Suppressor macrophage (primary cell): ENCODE data around the gene MYO3B.
"Not testable (repeated sequence)": the region's sequence is repeated elsewhere in the genome, so short reads cannot be mapped to it uniquely, and the experiment has no call there.

Experiments
- DNase-seq, 4 experiments: peaks; one replicate each; pipeline ENCODE4 v3.0.0-alpha.2; 2020 to 2022

MYO3B gene

DNA sequence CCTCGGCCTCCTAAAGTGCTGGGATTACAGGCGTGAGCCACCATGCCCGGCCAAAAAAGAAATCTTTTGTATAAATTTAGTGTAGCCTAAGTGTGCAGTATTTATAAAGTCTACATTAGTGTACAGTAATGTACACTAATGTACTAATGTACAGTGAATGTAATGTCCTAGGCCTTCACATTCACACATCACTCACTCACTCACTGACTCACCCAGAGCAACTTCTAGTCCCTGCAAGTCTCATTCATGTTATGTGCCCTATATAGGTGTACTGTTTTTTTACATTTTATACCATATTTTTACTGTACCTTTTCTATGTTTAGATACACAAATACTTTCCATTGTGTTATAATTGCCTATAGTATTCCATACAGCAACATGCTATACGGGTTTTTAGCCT is 254.9 kb downstream of the MYO3B start:
- no peak for DNase-seq

DNA sequence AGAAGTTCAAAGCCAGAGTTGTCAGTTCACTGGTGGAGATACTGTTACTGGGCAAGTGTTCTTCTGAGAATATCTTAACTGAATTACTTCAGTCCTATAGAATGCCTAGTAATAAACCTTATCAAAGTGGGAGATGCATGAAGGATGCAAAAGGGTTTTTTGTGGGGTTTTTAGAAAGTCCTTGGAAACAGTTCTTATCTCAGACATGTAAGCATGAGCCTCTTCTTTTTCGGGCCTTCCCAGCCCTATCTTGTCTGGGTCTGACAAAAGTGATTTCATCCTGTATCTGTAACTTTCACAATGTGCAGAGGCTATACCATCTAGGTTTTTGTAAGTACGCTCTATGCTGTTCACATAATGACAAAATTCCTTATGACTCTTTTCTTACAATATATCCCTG is 255.5 kb downstream of the MYO3B start:
- no peak for DNase-seq

DNA sequence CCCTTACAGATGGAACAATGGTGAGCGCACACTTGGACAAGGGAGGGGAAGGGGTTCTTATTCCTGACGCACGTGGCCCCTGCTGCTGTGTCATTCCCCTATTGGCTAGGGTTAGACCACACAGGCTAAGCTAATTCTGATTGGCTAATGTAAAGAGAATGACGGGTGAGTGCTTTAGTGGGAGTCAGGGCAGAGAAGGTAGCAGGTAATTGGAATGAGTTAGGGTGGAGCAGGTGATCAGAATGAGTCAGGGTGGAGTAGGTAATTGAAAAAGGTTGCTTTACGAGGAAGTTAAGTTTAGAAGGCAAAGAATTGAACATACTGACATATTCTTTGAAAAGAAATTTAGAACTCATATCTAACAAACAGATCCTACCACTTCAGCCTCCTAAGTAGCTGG is 256.4 kb downstream of the MYO3B start:
- DNase-seq, result not testable (repeated sequence)

DNA sequence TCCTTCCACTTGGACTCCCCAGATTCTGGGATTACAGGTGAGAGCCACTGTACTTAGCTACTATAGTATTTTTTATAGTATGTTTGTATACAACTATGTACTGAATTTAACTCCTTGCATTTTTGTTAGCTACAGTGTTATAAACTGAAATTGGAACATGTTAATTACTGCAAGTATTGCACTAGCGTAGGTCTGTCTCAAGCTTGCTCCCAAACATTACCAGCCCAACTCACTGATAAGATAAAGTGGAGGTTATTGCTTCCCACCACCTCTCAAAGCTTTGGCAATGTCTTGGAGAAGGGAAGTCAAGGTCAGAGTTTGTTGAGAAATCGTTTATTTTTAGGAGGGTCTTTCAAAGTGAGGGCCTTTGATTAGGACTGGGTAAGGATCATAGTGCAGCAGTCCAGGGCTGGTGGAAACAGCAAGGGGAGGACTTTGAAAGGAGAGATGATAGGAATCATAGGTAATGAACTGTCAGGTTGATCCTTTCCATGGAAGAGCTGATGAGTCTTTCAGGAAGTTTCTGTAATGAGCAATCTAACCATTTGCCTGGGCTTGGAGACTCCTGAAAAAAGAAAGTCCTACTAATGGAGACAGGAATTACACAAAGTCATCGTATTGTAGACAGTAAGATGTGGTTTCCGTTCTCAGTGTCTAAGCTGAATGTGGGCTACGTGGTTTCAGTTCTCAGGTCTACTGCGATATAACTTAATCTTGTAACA is 257.1 kb downstream of the MYO3B start:
- DNase-seq, result no peak

DNA sequence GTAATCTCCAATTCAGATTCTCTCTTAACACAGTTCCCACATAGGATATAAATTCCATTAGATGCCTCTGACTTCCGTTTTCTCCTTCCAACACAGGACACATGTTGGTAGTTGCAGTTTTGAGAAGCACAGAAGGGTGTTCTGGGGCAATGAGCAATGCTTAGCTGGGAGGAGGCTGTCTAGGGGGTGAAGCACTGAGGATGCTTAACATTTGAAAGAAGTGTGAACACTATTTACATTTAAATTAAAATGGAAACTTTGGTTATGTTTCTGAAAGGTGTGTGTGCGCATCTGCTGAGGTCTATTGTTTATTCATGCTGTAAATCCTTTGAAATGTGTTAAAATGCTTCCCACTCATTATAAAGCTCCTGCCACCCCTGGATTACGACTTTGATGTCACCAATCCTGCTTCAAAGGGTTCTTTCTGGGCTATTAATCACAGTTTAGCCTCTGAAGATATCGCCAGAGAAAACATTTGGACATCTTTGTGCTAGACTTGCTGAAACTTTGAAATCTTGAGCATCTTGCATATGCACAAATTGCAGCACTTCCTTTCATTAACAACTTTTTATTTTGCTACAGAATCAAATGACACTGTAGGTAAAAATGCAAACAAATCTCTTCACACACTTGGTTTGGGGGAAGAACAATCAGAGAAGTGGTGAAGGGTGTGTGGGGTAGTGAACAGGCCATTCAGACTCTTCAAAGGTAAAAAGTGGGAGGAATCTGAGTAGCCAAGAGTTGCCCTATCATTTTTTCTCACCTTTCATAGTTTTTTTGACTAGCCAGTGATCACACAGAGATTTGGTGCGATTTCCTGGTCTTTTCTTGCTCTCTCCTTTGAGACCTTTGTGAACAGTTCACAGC is 258.4 kb downstream of the MYO3B start:
- no peak for DNase-seq

DNA sequence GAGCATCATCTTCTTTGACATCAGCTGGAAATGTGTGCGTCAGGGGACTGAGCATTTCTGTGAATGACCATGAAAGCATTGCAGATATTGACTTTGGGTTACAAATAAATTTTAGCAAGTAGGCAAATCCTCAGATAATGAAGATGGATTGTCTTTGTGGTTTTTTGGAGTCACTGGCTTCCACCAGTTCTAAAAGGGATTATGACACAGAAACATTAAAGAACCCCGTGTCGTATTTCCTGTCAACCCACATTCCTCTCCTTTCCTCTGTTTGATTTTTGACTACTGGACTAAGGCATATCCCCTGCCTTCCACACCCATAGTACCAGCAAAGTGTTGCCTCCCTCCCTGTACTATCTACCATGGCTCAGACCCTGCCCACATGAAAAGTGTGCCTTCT is 268.1 kb downstream of the MYO3B start:
- no peak for DNase-seq

DNA sequence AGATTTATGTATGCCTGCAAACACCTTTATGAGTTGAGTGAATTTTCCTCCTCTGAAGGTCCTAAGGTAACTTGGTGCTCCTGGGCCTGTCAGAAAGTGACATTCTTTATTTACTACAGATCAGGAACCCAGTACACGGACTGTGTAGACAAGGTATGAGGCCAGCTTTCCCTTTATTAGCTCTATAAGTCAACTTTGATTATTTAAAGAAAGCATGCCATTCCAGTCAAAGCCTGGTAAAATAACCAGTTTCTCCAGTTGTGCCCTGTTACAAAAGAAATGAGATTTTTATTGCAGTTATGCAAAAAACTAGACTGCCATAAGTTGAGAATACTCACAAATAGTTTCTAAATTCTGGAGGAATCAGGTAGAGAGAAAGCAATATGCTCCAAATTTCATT is 271.1 kb downstream of the MYO3B start:
- DNase-seq, result no peak

DNA sequence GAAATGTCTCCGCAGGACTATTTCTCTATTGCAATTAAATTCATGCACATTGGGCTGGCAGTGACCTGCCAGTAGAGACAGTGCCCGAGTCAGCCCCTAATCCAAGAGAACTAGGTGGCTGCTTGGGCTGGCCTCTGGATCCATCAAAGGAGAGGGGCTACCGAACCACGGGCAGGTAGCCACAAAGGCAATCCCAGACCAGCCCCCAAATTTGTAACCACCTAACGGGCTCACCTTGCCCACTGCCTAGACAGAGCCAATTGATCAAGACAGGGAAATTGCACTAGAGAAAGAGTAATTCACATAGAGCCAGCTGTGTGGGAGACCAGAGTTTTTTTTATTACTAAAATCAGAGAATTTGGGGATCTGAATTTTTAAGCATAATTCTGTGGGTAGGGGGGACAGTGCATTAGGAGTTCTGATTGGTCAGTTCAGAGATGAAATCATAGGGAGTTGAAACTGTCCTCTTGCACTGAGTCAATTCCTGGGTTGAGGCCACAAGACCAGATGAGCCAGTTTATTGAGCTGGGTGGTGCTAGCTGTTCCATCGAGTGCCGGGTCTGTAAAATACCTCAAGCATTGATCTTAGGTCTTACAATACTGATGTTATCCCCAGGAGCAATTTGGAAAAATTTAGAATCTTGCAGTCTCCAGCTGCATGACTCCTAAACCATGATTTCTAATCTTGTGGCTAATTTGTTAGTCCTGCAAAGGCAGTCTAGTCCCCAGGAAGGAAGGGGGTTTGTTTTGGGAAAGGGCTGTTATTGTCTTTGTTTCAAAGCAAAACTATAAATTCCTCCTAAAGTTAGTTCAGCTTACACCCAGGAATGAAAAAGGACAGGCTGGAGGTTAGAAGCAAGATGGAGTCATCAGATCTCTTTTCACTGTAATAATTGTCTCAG is 276.8 kb downstream of the MYO3B start:
- no peak for DNase-seq

DNA sequence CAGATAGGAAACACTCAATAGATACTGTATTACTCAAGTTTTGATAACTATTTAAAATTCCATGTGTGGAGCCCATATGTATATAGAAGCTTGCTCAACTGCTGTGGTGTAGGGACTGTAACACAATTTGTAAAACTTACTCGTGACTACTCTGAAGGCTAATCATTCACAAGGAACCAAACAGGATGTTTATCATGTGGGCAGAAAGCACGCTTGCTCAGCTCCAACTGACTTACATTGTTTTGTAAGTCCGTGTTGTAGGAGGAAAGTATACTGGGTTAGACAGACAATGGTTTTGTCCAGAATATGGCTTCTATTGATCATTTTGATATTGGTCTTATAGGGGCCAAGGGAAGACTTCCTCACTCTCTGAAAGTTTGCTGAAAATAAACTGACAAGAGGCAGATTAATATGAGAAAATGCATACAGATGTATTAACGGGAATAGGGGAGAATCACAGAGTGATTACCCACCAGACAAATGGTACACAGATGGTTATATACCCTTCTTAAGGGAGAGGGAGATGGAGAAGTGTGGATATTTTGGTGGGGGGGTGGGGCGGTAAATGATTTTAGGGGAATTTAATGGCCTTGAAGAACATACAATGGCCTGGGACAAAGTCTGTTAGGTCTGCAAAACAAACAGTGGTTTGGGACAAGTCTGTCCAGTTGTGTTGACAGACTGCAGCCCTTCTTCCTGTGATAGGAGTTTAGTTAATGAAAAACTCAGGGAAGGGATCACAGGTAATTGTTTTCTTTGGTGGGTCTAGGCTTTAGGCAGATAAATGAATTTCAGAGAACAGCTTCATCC is 277.9 kb downstream of the MYO3B start:
- DNase-seq, result peak; percentile 36 to 76 (median 64)

DNA sequence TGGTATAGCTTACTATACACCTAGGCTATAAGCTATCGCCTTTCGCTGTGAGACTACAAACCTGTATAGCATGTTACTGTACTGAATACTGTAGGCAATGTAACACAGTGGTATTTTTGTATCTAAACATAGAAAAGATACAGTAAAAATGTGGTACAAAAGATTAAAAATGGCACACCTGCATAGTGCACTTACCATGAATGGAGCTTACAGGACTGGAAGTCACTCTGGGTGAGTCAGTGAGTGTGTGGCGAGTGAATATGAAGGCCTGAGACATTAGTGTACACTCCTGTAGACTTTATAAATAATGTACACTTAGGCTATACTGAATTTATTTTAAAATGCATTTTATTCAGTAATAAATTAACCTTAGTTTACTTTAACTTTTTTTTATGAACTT is 279.0 kb downstream of the MYO3B start:
- no peak for DNase-seq

DNA sequence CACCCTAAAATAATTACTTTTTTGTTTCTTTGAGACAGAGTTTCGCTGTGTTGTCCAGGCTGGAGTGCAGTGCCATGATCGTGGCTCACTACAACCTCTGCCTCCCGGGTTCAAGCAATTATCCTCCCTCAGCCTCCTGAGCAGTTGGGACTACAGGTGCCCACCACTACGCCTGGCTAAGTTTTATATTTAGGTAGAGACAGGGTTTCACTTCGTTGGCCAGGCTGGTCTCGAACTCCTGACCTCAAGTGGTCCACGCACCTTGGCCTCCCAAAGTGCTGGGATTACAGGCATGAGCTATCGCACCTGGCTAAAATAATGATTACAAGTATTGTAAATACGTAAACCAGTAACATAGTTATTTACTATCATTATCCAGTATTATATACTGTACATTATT is 279.8 kb downstream of the MYO3B start:
- no peak for DNase-seq

DNA sequence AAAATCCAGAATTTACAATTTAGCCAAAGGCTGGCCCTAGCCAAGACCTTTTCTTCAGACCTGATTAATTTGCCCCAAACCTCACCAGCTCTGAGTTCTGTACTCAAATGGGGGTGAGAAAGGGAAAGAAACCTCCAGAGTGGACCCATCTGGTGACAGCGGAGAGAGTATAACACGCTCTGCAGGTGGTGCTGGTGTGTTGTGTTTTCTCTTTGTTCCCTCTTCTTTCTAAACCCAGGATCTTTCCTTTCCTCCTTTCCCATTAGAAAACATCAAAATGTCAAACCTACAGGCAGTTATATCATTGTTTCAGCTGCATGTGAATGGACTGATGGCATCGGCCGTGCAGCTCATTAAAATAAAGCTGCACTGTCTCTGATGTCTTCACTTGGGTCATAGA is 283.9 kb downstream of the MYO3B start:
- DNase-seq, result no peak

DNA sequence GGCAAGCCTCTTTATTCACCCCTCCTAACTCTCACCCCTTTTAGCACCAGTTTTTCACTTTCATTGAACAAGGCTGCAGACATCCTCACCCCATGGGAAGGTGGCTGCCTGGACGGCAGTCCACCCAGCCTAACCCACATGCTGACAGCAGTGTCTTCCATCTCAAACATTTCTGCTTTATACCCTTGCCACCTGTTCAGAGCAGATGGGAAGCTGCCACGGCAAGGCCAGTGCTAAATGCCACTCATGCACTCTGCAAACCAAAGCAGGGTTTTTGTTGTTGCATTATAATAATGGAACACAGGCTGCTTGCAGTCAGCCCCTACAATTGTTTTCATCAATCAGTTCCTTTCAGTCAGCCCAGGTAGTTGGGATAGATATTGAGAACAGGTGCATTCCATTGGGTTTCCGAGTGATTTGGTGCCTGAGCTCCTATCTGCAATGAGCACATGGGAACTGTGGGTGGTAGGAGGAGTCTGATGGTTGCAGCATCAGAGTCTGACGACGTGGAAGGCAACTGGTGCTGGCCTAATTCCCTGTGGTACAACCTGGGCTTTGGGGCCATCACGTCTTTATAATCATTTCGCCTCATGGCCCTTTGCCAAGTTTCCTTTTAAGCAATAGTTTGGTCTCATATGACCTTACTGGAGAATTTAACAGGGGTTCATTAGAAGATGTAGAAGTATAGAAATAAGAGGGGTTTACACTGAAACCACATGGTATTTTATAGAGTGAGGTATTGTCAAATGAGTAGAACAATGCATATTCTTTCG is 284.7 kb downstream of the MYO3B start:
- peak; percentile 5 to 31 (median 24) for DNase-seq

DNA sequence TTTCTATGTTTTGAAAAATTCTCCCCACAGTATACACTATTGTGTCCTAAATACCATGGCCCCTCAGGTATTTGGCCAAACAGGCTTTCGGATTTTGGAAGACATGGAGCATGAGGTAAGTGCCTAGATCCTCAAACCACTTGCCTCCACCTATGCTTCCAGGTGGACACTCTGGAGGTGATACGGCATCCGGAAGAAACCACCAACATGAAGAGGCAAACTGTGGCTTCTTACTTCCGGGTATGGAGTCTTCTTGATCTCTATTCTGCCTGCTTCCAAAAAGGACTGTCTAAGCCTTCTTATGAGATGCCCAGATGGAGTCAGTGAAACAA is 285.2 kb downstream of the MYO3B start:
- no peak for DNase-seq

DNA sequence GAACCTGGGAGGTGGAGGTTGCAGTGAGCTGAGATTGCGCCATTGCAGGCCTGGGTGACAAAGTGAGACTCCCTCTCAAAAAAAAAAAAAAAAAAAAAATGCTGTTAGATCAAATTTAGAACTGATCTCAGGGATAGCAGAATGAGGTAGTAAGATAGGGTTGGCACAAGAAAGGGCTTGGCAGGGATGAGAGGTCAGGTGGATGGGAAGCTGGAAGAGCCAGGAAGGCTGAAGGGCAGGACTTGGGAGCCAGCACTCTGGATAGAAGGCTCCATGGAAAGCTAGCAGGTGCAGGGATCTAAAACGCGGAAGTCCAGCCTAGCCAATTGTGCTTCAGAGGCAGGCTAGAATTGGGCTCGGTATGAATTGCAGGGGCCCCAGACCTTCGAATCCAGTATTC is 286.3 kb downstream of the MYO3B start:
- DNase-seq, result no peak

DNA sequence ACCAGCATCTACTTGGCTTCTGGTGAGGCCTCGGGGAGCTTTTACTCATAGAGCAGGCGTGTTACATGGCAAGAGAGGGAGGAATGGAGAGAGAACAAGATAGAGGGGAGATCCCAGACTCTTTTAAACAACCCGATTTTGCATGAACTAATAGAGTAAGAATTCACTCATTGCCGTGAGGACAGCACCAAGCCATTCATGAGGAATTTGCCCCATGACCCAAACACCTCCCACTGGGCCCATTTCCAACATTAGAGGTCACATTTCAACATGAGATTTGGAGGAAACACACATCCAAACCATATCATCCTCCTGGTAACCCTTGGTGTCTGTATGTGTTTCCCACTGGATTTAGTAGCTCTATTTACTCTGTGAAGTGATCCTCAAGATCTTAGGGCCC is 287.3 kb downstream of the MYO3B start:
- DNase-seq, result no peak

DNA sequence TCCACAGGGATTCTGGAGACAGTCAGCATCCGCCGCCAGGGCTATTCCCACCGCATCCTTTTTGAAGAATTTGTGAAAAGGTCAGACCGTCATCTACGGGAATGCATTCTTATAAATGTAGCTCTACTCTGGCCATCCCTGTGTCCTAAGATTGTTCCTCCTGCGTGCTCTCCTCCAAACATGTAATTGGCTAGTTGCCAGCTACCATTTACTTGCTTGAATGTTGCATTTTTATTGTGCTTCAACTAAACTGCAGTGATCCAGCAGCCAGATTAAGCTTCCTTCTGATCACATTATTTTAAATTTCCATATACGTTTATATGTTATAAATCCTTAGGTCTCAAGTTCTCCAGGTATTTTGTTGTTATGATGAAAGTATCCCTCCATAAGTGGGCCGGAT is 288.7 kb downstream of the MYO3B start:
- no peak for DNase-seq

DNA sequence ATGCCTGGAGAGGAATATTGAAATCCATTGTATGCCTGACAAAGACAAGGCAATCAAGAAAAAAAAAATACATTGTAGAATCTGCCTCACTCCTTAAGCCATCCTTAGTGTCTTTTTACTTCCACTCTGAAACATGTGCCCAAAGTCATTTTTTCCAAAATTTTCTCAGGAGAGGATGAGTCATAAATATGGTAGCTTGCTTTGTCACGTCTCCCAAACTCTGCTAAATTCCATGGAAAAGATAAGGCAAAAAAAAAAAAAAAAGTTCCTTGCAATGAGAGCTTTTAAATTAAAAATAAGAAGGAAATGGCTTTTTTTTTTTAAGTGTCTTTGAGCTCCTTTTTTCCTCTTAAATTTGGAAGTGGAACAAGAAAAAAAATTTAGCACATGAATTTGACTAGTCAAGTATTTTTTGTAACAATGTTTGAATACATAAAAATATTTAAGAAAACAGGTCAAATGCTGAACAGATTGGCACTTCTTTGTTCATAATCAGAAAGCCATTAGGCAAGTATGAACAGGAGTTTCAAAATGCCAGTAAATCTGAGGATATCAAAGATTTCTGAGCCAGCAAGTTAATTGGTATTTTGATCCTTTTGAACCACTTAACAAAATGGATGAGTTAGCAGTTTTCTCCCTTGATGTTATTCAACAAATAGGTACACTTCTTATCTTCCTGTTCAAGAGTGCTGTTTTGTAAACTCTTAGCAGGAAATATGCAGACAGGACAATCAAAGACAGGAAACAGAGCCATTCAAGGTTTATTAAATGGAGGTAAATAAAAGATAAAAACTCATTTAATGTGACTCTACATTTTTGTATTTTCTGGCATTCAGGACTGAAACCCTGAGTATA is 289.8 kb downstream of the MYO3B start:
- no peak for DNase-seq

DNA sequence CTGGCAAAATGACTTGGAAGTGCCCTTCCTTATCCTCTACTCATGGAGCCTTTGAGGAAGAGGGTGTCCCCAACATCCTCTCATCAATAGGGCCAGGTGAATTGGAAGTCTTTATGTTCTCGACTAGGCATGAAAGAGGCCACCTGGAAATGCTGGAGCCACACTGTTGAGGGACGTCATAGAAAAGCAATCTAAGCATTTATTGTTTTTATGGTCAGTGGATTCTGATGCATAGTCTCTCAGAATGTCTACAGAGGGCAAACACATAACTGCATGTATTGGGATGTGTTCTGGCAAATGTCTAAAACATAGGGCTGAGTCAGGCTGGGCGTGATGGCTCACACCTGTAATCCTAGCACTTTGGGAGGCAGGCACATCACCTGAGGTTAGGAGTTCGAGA is 290.6 kb downstream of the MYO3B start:
- no peak for DNase-seq

DNA sequence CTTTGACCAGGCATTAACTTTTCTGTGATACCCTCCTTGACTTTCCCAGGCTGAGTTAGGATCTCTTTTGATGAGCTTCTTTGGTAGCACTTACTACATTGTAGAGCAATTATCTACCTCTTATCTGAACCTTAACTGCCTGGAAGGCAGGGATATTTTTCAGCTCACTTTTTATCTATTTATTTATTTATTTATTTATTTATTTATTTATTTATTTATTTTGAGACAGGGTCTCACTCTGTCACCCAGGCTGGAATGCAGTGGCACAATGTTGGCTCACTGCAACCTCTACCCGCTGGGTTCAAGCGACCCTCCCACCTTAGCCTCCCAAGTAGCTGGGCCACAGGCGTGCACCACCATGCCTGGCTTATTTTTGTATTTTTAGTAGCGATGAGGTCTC is 294.6 kb downstream of the MYO3B start:
- DNase-seq, result not testable (repeated sequence)

DNA sequence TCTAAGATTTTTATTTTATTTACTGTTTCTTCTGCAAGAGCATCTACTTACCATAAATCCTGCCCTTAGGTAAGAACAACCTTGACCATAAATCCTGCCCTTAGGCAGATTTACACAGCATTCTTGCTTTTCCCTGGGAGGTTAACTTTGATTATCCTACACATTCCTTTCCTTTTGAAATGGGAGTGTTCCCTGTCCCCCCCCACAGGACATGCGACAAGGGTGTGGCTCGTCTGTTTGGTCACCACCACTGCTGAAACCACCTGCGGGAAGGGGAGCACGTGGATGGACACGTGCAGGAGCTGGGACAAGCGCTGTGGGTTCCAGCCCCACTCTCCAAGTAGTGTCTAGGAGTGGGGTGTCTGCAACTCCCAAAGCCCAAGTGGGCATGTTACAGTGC is 297.9 kb downstream of the MYO3B start:
- no peak for DNase-seq
